HepG2 (cell line): Measurements from ENCODE around the gene CSK. TPM values are rescaled to one million over a fixed set of nuclear protein-coding genes. Genes with fewer than 3 reads are reported as not detected.

Experiments
- GPBP1L1 ChIP-seq: sonication (generic); formaldehyde crosslinking; IDR thresholded peaks from 2 replicates; pipeline ENCODE4 v1.5.0; 2020; ENCODE audit warnings: mild to moderate bottlenecking, missing genetic modification reagents
- polyA plus RNA-seq, 8 experiments: library from polyadenylated mRNA; depleted of rRNA in 3 of 8; stranded (reverse) in 7 of 8; unstranded in 1 of 8; fragments of >200 nt; fragmentation: Illumina TruSeq in 4 of 8; extraction: Trizol in 4 of 8; gene quantifications; 2 replicates each; pipeline versions ENCODE4 v1.2.1 to v1.2.3, GENCODE V29; 2011 to 2016; ENCODE audit warnings: low read depth in 4 of 8, missing spikeins in 1 of 8, mixed read lengths in 1 of 8; ENCODE audit not compliant: insufficient read depth in 1 of 8
- total RNA-seq, 5 experiments: library from RNA; depleted of rRNA; stranded (reverse); fragments of >200 nt; fragmentation: Illumina TruSeq; extraction: Trizol; gene quantifications; 2 replicates each; pipeline ENCODE4 v1.2.3, GENCODE V29; 2016; ENCODE audit warnings: low read depth in 1 of 5
- TF ChIP-seq, protein P1 (sequence below): IDR thresholded peaks from 2 replicates; pipeline ENCODE4 v1.6.1; 2016; ENCODE audit warnings: low read depth, missing genetic modification reagents, missing compliant biosample characterization

The CSK gene
- total and polyA plus RNA-seq, 2 of the 13 experiments (the other 11 are each of a cell fraction or from before 2014, with no cell fraction given) = 12.5 to 21.3 TPM

GRCh38 chr15:74786551-74787165, 4.8 kb downstream of the CSK start (continued):
- no peak for TF ChIP-seq GPBP1L1 (CRISPR knock-in tag)
- TF ChIP-seq, protein P1, sequence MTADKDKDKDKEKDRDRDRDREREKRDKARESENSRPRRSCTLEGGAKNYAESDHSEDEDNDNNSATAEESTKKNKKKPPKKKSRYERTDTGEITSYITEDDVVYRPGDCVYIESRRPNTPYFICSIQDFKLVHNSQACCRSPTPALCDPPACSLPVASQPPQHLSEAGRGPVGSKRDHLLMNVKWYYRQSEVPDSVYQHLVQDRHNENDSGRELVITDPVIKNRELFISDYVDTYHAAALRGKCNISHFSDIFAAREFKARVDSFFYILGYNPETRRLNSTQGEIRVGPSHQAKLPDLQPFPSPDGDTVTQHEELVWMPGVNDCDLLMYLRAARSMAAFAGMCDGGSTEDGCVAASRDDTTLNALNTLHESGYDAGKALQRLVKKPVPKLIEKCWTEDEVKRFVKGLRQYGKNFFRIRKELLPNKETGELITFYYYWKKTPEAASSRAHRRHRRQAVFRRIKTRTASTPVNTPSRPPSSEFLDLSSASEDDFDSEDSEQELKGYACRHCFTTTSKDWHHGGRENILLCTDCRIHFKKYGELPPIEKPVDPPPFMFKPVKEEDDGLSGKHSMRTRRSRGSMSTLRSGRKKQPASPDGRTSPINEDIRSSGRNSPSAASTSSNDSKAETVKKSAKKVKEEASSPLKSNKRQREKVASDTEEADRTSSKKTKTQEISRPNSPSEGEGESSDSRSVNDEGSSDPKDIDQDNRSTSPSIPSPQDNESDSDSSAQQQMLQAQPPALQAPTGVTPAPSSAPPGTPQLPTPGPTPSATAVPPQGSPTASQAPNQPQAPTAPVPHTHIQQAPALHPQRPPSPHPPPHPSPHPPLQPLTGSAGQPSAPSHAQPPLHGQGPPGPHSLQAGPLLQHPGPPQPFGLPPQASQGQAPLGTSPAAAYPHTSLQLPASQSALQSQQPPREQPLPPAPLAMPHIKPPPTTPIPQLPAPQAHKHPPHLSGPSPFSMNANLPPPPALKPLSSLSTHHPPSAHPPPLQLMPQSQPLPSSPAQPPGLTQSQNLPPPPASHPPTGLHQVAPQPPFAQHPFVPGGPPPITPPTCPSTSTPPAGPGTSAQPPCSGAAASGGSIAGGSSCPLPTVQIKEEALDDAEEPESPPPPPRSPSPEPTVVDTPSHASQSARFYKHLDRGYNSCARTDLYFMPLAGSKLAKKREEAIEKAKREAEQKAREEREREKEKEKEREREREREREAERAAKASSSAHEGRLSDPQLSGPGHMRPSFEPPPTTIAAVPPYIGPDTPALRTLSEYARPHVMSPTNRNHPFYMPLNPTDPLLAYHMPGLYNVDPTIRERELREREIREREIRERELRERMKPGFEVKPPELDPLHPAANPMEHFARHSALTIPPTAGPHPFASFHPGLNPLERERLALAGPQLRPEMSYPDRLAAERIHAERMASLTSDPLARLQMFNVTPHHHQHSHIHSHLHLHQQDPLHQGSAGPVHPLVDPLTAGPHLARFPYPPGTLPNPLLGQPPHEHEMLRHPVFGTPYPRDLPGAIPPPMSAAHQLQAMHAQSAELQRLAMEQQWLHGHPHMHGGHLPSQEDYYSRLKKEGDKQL (CRISPR knock-in tag) = no peak
